ENCODE data around the gene PHLDA2. TPM values are rescaled to one million over a fixed set of nuclear protein-coding genes. Genes with fewer than 3 reads are reported as not detected.
A peak's percentile ranks its signal among the peaks of the same experiment; 100 is the strongest.

PHLDA2 gene
- total RNA-seq (10 to 100 TPM in 1 of 5 donors, 1 to 10 TPM in 1, not detected in 3; 3.1 to 34.2 TPM), polyA plus RNA-seq (10 to 100 TPM; 19.7 to 32.7 (median 25.5) TPM)
- long read RNA-seq, donor 1, transcript PHLDA2-201 (2 exons, 955 nt): major isoform, 7 of 7 reads
- long read RNA-seq, donor 1, partial matches to known transcripts: 0 of 7 reads
- long read RNA-seq, donor 1, other reads (novel, unspliced or antisense): 0 of 7 reads
- long read RNA-seq, donor 2, partial matches to known transcripts: 0 of 1 reads
- long read RNA-seq, donor 2, other reads (novel, unspliced or antisense): 0 of 1 reads
- long read RNA-seq, donor 3, partial matches to known transcripts: 0 of 3 reads
- long read RNA-seq, donor 3, other reads (novel, unspliced or antisense): 0 of 3 reads
- long read RNA-seq, donor 4: 0 reads
- long read RNA-seq, donor 5, partial matches to known transcripts: 0 of 1 reads
- long read RNA-seq, donor 5, other reads (novel, unspliced or antisense): 0 of 1 reads
- long read RNA-seq, donor 6, partial matches to known transcripts: 0 of 2 reads
- long read RNA-seq, donor 6, other reads (novel, unspliced or antisense): 0 of 2 reads
- long read RNA-seq, donor 7, transcript PHLDA2-201 (2 exons, 955 nt): major isoform, 8 of 8 reads
- long read RNA-seq, donor 7, partial matches to known transcripts: 0 of 8 reads
- long read RNA-seq, donor 7, other reads (novel, unspliced or antisense): 0 of 8 reads
- long read RNA-seq, donor 8, partial matches to known transcripts: 0 of 1 reads
- long read RNA-seq, donor 8, other reads (novel, unspliced or antisense): 0 of 1 reads
- long read RNA-seq, donor 9, partial matches to known transcripts: 5 of 7 reads
- long read RNA-seq, donor 9, other reads (novel, unspliced or antisense): 0 of 7 reads
- long read RNA-seq, donor 10: 0 reads

DNA sequence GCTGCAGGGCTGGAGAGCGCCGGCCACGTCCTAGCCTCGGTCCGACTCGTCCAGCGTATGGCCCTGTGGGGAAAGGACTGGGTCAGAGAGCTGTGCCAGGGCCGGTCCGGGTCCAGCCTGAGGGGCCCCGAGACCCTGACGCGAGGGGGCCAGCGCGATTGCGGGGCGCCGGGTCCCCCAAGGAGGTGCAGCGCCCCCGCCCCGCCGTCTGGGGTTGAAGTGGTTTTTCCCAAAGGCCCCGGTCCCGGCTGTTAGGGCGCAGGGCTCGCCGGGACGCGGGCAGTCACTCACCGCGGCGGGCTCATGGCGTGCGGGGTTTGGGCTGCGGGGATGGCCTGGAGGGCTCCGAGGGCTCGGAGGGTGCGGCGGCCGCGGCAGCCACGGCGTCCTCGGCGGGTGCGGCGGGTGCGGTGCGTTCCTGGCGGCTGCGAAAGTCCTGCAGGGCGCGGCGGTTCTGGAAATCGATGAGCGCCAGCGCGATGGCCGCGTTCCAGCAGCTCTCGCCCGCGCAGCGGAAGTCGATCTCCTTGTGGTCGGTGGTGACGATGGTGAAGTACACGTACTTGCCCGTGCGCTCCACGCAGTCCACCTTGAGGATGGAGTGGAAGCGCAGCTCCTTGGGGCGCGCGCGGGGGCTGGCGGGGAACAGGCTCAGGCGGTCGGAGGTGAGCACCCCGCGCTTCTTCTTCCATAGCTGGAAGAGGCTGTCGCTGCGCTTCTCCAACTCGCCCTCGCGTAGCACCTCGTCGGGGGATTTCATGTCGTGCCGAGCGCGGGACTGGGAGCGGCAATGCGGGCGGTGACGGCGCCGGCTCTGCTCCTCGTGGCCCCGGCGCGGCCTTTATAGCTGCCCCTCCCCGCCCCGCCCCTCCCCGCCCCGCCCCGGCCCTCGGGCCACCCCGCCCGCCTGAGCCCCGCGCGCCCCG is at the start of gene PHLDA2:
TSS of gene PHLDA2 (minus strand) at position 816 of the 926 bp plus-strand sequence. CDS start at position 760, 56 bp downstream.
- TF ChIP-seq EP300 (IDR thresholded peaks at IDR 0.05): no peak
- TF ChIP-seq POLR2A (IDR thresholded peaks at IDR 0.05): peak in 2 of 4 donors; percentile 60 to 83
- TF ChIP-seq, protein P1, sequence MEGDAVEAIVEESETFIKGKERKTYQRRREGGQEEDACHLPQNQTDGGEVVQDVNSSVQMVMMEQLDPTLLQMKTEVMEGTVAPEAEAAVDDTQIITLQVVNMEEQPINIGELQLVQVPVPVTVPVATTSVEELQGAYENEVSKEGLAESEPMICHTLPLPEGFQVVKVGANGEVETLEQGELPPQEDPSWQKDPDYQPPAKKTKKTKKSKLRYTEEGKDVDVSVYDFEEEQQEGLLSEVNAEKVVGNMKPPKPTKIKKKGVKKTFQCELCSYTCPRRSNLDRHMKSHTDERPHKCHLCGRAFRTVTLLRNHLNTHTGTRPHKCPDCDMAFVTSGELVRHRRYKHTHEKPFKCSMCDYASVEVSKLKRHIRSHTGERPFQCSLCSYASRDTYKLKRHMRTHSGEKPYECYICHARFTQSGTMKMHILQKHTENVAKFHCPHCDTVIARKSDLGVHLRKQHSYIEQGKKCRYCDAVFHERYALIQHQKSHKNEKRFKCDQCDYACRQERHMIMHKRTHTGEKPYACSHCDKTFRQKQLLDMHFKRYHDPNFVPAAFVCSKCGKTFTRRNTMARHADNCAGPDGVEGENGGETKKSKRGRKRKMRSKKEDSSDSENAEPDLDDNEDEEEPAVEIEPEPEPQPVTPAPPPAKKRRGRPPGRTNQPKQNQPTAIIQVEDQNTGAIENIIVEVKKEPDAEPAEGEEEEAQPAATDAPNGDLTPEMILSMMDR (IDR thresholded peaks at IDR 0.05): no peak
- TF ChIP-seq POLR2AphosphoS5 (IDR thresholded peaks at IDR 0.05): peak in 2 of 3 donors; percentile 92 to 97
- H3K27ac ChIP-seq: peak within 1 kb of the TSS; percentile 84 to 89 (median 88)
- peak; percentile 71 to 82 for DNase-seq
- peaks cover 0 to 53% (median 12%) of the 10 kb centered on the region in 3 donors for H3K27me3 ChIP-seq
- peaks cover 41 to 73% (median 55%) of the 10 kb centered on the region in 4 donors for H3K4me1 ChIP-seq
- no peaks in the 10 kb centered on the region for H3K36me3 ChIP-seq
- peak within 1 kb of the TSS; percentile 52 to 71 (median 60) for H3K4me3 ChIP-seq
- H3K9me3 ChIP-seq: no peaks in the 10 kb centered on the region
- intact Hi-C loops (cut with DNase I; ENCODE audit: low total_unique reads): no loop called here
- WGBS, 5 donors: 0 to 2% (median 1%) methylated on average over 24 to 113 of the region's 113 CpGs

- intact Hi-C loops (cut with DNase I; ENCODE audit: low total_unique reads): no loop called here
- Histone ChIP-seq H3K4me3 (no peak overlapping the region), H3K27me3 (no peaks in the 10 kb centered on the region), H3K27ac (no peak overlapping the region), H3K9me3 (no peaks in the 10 kb centered on the region), H3K4me1 (peaks cover 2 to 40% (median 10%) of the 10 kb centered on the region in 4 donors), H3K36me3 (peaks cover 51 to 76% (median 75%) of the 10 kb centered on the region in 4 donors)
- TF ChIP-seq POLR2A (IDR thresholded peaks at IDR 0.05) (no peak), POLR2AphosphoS5 (IDR thresholded peaks at IDR 0.05) (no peak)
- TF ChIP-seq, protein P1 (IDR thresholded peaks at IDR 0.05): no peak
- WGBS, 5 donors: 55 to 66% (median 62%) methylated on average over 7 of the region's 7 CpGs
- DNase-seq: no peak
These were observed 47.9 kb upstream of the PHLDA2 start for GRCh38 chr11:2977113-2977512.

DNA sequence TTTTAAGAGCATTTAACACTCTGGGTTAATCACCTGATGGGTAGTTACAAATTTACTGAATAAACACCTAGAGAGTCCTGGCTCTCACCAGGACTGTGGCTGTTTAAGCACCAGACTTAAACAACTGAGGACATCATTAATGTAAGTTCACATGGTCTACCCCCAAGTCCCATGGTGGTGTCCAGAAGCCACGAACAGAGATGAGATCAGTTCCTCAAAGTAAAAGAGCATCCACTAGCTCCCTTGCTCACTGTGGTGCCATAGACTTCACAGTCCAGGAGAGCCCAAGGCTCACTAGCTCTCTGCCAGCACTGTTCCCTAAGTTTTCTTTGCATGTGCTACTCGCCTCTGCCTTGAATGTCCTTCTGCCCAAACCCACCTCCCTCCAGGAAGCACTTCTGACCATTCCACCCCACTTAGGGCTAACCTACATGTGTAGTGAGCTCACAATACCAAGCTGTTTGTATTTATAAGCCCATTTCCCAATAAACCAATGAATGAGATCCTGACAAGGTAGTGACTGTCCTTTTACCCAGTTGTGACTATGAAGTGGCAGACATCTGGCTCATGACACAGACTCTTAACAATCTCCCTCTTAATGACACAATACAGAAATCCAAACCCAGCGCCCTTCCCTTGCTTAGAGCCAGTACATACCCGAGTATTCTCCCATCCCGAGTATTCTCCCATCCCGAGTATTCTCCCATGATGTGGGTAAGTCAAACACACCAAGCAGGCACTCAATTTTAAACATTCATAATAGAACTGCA is 47.3 kb upstream of the PHLDA2 start:
- Histone ChIP-seq H3K27ac (no peak overlapping the region), H3K4me3 (no peak overlapping the region), H3K9me3 (no peaks in the 10 kb centered on the region), H3K4me1 (peaks cover 0 to 34% (median 5%) of the 10 kb centered on the region in 4 donors), H3K36me3 (peaks cover 57 to 83% (median 81%) of the 10 kb centered on the region in 4 donors), H3K27me3 (no peaks in the 10 kb centered on the region)
- intact Hi-C loops (cut with DNase I; ENCODE audit: low total_unique reads): no loop called here
- TF ChIP-seq POLR2A (IDR thresholded peaks at IDR 0.05): no peak
- no peak for TF ChIP-seq POLR2AphosphoS5 (IDR thresholded peaks at IDR 0.05)
- no peak for TF ChIP-seq EP300 (IDR thresholded peaks at IDR 0.05)
- TF ChIP-seq, protein P1 (IDR thresholded peaks at IDR 0.05): no peak
- 76 to 83% (median 82%) methylated on average over 6 of the region's 6 CpGs for WGBS, 5 donors
- no peak for DNase-seq
